Amniotic stem cell (primary cell): ENCODE data around the gene AXIN2.

ENCODE experiments used
- DNase-seq: peaks from one replicate; lab custom pipeline; 2025; lab: John Stamatoyannopoulos, UW

Gene AXIN2

DNA sequence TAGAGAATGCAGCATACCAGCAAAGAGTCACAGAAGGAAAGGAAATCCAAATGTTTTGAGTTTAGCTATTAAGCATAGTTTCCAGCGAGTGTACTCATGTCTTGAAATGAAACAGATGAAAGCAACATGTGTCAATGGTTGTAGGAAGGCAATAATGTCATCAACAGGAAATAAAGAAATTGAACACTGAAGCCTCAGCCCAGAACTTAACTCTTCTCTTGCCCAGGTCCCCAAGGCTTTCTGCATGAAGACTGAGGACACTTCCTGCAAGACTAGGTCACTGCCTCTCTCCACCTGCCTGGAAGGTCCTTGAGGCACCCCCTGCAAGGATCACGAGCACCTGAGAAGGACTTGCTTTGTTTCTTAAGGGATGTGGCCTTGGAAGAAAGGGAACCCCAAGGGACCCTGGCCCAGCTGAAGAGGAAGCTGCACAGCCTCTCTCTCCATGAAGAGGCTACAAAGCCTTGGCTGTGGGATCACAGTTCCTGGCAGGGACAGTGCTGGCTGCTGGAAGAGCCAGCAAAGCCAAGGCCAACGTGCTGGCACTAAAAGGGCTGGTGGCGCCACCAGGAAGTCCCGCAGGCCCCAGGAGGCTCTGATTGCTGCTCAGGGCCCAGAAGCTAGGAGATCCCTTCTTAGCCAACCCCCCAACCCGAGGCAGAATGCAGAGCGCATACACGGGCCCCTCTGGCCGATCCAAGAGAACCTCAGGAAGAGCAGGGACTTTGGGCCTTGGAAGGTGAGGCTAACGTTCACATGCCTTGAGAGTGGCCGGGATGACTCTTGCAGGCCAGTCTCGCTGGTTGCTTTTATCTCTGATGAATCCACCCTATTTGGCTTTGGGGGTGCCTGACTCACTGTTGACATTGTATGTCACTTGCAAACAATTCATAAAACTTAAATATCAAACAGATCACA is 23.4 kb upstream of the AXIN2 start:
- no peak for DNase-seq

DNA sequence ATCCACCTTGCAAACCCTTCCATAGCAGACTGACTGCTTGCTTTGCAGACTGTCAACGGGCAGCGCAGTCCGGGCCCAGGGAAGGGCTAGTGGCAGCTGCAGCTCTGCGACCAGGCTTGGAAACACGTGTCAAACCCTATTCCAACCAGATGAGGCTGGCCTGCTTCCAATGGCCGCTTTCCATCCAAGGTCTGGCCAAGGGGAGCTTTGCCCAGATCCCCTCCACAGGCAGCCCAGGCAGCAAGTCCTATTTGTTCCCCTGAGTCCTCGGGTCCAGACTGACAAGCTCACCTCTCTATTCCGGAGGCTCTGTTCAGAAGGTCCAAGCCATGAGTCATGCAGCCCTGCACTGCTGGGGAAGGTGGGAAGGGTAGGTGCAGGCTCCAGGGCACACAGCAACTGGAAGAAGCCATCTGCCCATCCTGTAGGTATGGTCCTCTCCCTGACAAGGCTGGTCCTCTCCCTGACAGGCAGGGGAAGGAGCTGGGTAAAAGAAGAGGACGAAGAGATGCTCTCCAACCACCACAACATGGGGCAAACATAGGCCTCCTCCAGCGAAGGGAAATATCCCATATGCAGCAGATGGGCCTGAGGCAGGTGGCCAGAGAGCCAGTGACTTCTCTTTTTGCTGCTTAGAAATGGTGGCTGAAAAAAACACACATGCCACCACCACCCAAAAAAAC is 22.6 kb upstream of the AXIN2 start:
- no peak for DNase-seq

DNA sequence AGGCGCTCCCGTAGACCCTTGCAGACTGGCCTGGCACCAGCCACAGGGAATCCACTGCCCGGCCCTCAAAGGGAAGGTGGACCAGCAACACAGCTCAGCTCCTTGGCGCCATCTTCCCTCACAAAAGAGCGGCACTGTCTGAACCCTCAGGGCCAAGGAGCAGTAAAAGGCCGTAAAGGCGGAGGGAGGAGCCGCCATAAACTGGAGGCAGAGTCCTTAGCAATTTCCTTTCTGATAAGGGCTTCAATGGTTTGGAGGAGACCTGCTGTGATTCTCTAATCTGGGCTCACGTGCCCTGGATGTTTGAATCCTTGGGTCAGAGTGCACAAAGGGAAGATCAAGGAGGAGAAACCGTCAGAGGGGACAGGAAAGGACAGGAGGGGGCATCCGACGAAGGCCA is 15.5 kb upstream of the AXIN2 start:
- no peak for DNase-seq

DNA sequence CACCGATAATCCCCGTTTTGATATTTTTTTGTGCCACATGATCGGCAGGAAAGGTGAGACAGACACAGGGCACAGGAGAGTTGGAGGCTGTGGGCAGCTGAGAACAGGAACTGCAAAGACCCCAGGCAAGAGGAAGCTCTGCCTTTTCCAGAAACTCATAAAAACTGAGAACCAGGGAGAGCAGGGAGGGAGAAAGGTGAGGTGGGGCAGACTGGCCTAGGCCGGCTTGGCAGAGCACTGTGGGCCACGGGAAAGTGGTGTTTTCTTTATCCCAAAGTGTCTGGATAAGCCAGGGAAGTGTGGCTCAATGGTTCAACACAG is 11.8 kb upstream of the AXIN2 start:
- DNase-seq = no peak

DNA sequence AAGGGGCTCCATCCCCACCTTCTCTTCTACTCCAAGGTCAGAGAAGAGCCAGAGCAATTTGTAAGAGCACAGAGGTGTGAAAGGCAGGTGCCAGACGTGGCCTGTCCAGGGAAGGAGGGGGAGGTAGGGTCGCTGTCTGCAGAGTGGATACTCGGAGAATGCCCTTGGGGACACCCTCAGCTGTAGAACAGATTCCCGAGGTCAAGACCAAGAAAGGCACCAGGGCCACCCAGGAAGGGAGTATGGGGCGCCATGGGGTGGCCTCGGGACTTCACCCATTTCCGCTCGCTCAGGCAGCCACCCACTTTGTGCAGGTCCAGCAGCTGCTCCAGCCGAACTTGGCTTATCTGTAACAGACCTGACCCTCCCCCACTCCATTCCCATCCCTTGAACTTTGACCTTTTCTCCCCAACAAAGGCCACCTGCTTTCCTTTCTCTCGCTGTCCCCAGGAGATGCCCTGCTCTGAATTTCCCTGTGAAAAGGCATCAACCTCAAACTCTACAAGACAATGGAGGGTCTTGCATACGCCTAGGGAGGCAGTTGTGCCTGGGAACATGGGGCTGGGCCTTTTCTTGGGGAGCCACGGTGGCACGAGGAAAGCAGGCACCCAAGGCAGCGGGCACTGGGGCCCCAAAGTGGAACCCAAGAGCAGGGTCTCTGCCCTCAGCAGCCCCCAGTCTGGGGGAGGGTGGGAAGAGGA is 11.3 kb upstream of the AXIN2 start:
- DNase-seq = no peak

DNA sequence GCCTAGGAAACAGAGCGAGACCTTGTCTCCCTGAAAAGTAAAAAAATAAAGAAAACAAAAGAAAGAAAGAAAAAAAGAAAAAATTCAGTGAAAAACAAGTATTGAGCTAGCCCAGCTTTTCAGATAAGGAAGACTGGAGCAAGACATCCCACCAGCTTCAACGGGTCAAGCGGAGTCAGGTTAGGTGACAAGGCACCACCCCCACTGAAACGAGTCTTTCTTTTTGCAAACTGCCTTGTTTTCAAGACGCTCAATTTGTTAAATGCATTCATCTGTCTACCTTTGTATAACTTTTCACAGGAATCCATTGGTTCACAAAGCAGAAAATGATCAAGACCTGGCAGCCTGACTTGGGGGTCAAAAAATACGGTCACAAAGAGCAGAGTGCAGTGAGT is 10.7 kb upstream of the AXIN2 start:
- no peak for DNase-seq

DNA sequence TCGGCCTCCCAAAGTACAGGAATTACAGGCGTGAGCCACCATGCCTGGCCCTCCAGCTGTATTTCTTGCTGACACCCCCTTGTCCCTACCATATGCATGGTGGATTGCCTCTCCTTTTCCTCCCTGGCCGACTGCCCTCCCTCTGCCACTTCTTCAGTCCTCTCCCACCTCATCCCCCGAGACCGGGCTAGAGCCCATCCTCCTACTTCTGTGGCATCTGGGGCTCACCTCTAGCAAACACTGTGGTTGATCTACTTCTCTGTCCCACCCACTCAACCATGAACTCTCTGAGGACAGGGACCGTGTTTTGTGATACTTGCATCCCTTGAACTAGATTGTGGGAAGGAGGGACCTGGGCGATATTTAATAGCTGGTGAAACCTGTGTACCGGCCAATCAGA is 7.5 kb upstream of the AXIN2 start:
- no peak for DNase-seq

DNA sequence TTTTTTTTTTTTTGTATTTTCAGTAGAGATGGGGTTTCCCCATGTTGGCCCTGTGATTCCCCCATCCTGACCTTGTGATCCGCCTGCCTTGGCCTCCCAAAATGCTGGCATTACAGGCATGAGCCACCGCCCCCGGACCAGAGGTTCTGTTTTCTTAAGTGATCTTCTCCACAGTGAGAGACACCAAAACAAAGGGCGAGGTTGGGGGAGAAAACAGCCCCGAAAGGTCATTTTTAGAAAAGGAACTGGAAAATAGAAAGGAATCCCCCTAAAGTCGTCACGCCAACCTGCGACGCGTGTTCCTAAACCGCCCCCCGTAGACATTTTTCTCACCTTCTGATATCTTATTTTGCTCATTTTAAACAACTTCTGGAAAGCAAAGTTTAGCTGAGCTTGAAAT is 6.1 kb upstream of the AXIN2 start:
- DNase-seq = no peak

DNA sequence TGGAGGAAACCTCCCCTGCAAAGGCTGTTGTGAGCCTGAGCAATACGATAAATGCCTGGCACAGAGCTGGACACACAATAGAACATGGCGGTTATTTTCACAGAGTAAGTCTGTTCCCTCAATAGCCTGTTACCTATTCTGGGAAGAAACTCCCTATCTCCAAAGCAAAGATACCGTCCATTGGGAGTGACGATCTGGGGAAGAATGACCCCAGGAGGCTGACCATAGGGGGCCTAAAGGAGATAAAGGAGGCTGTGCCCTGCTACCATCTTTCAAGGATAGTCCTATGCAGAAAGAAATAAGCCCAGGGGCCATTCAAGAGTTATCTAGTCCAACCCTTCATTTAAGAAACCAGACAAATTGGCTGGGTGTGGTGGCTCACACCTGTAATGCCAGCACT is 4.1 kb upstream of the AXIN2 start:
- no peak for DNase-seq

DNA sequence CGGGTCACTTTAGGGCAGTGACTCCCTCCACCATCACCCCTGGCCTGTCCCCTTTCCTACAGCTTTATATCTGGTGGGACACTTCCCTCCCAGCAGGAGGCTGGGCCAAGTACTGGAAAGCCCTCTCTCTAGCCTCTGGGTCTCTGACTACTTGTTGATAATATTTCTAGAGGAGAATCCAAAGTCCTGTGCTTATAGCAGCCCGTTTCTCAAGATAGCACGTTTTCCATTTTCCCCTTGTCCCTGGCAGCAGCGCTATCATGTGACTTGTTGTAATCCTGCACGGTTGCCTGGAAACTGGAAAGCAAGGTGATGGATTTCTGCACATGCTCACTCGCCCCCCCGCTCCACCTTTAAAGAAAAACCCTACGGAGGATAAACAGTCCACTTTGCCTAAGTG is 3.3 kb upstream of the AXIN2 start:
- DNase-seq = no peak

DNA sequence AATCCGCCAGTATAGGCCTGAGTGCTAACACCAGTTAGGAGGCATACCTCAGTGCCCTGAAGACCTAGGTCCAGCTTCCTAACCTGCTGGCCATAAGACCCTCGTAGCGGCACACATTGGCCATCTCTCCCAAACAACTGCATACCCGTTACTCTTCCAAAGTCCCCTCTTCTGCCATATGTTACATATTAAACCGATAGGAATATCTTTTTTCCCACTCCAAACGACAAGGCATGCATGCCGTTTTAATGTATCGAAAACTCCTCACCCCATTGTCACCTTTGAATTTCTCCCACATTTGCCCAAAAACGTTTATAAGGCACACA is 721 bp upstream of the AXIN2 start:
- no peak for DNase-seq

DNA sequence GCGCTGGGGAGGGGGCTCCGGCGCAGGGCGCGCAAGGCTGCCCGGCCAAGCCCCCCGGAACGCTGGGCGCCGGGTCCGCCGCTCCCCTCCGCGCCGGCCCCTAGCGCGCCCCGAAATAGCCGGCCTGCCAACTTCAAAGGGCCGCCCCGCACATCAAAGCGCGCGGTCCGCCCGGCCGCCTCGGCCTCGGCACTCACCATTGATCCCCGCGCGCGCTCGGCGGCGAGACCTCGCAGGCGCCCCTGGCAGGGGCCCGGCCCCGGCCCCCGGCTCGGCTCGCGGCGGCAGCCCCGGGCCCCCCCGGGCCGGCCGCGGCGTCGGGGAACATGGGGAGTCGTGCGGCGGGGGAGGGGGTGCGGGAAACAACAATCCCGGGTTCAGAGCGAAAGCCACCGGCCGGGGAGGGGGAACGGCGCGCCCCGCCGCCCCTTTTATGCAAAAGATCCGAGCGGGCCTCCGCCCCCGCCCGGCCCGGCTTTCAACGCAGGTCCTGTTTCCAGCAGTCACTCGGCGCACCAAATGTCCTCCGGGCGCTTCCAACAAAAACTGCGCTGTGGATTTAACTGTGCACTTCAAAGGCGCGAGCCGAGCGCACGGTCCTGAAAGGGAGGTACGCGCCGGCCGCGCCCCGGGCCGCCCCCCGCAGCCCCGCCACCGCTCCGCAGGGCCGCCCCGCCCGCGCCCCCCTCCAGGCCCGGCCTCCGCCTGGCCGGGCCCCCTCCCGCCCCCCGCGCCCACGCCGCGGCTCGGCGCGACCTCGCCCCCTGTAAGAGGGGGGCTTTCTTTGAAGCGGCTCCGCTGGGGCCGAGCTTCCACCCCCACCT is 608 bp downstream of the AXIN2 start:
- DNase-seq = peak; percentile 76

DNA sequence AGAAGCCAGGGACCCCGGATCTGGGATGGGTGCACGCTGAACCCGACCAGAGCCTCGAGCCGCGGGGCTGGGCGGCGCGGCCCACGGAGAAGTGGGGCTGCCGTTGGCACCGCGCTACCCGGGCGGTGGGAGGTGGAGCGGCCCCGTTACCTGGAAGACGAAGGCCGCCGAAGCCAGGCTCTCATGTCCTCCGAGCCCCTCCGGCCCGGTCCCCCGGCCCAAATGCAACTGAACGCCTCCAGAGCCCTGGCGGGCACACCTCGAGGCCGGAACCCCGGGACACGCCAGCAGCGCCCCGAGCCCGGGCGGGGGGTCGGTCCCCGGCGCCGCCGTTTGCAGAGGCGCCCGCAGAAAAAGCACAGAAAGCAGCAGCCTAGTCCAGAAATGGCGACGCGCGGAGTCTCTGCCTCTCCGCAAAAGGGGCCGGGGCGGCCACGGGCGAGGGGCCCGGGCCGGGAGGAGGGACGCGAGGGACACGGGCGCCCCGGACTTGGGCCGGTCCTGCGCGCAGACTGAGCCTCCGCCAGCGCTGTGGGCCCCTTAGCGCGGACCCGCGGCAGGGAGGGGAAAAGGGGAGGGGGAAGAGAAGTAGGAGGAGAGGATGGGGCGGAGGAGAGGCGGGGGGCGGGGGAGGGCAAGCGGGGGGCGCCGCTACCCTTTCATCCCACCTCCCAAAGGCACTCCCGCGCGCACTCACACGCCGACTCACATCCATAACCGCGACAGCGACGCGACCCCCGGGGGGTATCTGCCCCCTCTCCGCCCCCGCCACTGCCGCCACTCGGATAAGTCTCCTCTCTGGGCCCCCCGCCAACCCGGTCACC is 1.4 kb downstream of the AXIN2 start:
- no peak for DNase-seq

DNA sequence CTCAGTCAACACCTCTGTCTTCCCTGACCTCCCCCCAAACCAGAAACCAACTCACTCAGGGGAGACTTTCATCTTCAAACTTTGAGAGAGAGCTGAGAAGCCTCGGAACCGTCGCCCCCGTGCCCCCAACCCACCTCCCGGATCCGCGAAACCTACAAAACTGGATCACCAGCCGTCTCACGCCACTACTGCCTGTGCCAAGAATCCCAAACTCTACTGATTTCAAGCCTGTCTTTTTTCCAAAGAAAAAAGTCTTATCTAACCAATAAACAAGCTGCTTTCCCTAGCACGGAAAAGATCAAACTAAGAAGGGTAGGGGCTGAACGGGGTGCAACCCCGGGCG is 2.0 kb downstream of the AXIN2 start:
- no peak for DNase-seq

DNA sequence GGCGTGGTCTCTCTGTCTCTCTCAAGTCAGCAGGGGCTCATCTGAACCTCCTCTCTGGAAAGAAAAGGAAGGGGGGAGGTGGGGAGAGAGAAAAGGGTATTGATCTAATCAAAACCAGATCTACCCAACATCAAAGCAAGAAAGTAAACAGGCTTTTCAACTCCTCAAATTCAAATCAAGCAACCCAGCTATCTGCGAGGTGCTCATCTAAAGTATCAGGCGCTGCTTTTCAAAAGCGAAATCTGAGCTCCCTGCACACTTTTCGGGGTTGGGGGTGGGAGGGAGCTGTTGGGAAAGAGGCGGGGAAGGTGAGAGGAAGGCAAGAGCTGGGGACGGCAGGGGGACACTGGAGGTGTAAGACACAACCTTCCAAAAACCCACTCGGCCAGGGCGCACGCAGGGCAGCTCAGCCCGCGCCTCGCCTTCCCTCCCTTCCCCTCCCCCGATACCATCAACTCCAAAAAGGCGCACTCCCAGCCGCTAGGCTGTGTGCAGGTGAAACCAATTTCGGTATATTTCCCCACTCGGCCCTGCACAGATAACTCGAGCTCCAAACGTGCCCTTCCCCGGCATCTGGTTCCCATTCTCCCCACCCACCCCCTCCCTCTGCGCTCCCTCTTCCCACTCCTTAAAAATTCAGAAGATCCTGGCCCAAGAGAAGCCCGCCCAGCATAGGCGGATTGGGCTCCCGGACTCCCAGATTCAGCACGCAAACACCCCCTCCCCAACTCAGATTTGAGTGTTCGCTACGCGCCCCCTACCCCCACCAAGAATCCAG is 2.6 kb downstream of the AXIN2 start:
- no peak for DNase-seq

DNA sequence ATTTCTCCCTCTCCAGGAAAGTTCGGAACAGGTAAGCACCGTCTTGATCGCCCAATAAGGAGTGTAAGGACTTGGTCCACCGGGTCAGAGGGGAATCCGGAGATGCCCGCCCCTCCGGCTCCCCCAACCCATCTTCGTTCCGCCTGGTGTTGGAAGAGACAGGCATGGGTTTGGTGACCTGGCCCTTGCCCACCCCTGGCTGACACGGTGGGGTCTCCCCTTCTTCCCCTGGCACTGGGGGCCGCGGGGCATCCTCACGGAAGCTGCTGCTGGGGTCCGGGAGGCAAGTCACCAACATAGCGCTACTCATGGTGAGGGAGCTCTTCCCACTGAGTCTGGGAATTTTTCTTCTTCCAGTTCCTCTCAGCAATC is 3.2 kb downstream of the AXIN2 start:
- no peak for DNase-seq

DNA sequence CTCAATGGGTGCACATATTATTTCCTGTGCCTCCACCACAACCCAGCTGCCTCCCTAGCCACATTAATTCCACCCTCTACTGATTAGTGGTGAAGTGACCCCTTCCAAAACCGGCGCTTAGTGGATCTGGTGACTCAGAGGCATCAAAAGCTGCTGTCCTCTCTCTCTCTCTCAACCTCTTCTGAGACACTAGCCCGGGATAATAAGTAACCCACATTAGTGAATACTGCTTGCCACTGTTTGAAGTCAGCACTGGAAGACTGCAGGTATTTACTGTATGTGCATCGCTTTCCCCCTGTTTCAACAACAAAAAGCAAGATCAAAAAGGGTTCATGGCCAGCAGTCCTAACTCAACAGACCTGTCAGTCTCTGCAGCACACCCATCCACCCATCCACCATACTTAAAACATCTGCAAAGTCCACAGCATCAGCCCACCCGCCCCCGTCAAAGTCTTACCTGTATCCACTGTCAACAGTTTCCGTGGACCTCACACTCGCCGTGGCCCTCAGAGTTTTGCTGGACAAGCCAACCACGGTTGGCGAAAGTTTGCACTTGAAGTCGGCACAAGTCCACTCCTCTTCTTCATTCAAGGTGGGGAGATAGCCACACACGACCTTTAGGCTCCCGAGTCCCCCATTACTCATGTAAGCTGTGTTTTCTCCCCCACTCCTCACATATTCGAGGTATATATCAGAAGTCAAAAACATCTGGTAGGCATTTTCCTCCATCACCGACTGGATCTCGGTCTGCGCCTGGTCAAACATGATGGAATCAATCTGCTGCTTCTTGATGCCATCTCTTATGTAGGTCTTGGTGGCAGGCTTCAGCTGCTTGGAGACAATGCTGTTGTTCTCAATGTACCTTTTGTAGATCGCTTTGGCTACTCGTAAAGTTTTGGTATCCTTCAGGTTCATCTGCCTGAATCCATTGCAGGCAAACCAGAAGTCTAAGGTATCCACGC is 3.8 kb downstream of the AXIN2 start:
- no peak for DNase-seq

DNA sequence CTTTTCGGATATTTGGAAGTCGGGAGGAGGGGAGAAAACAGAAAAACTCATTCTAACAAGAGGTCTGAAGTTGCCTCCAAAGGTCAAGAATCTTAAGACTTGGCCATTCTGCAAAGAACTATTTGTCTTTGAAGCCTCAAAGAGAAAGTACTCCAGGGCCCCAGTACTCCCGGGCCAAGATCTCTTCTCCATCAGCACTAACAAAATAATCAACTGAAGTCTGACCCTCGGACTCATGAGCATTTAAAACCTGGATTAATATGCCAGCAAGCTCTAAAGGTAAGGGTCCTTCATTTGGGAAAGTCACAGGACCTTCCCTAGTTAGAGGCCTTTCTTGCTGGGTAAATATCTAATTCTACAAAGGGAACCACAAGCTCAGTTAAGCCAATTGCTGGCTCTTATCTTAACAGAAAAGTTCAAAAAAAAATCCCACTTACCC is 4.5 kb downstream of the AXIN2 start:
- DNase-seq = no peak

DNA sequence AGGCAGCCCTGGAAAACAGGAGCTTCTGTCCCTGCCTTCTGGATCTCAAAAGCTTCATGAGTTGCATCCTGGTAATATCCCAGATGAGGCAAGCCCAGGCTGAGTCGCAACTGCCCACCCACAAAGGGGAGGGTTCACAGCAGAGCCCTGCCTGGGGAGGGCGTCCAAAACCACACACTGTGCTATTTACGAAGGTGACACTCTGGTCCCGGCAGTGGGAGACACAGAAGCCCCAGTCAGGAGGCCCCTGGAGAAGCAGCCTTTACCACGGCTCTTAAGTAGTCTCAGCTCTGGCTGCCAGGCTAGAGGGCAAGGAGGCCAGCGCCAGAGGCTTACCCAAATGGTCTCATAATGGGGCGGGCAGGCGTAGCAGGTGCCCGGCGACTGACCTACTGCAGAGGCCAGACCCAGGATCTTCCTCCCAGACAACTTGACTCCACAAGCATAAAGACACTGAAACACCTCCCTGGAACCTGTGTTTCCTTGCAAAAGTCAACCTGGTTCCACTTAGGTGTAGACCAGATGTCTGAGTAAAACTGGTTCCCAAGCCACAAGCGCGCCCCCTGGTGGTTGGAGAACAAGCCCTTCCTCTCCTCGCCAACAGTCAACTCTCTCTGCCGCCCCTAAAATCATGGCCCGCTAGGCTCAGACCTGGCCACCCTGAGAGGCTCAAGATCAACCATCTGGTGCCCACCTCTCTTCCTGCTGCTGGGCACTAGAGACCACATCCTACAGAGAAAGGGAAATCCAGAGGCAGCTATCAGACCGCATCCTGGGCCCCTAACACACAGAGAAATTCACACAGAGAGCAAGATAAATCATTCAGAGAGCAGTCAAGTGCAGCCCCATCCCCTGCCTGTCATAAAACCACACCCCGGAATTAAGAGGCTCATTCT is 5.2 kb downstream of the AXIN2 start:
- no peak for DNase-seq
